Chondrocyte (in vitro differentiated cells): ENCODE measurements around the gene ALOX12B. TPM values are rescaled to one million over a fixed set of nuclear protein-coding genes. Genes with fewer than 3 reads are reported as not detected.
"Not testable (repeated sequence)": the region's sequence is repeated elsewhere in the genome, so short reads cannot be mapped to it uniquely, and the experiment has no call there.

Source experiments
- DNase-seq: peaks from one replicate; pipeline ENCODE4 v3.0.0; 2021; ENCODE audit warnings: mixed read lengths, low spot score
- H3K27ac Mint-ChIP-seq: one replicate; pipeline ENCODE4 v1.8.0; 2021; ENCODE audit warnings: mild to moderate bottlenecking, moderate library complexity, mixed read lengths; ENCODE audit not compliant: unreplicated experiment
- H3K27me3 Mint-ChIP-seq: 2 replicates; pipeline ENCODE4 v1.8.0; 2021; ENCODE audit warnings: low read depth, mixed read lengths
- H3K36me3 Mint-ChIP-seq: 2 replicates; pipeline ENCODE4 v1.8.0; 2021; ENCODE audit warnings: low read depth, mixed read lengths
- H3K4me1 Mint-ChIP-seq: 2 replicates; pipeline ENCODE4 v1.8.0; 2021; ENCODE audit warnings: low read depth, mild to moderate bottlenecking, mixed read lengths
- H3K4me3 Mint-ChIP-seq: one replicate; pipeline ENCODE4 v1.8.0; 2021; ENCODE audit warnings: mild to moderate bottlenecking, moderate library complexity, mixed read lengths; ENCODE audit not compliant: unreplicated experiment
- H3K9me3 Mint-ChIP-seq: 2 replicates; pipeline ENCODE4 v1.8.0; 2021; ENCODE audit warnings: low read depth, mixed read lengths
- CTCF ChIP-seq: fragments of 200-600 bp; sonication (generic); IDR thresholded peaks from 2 replicates; pipeline ENCODE4 v1.5.0; 2021; ENCODE audit warnings: antibody characterized with exemption, mild to moderate bottlenecking, moderate library complexity
- total RNA-seq: library from RNA; stranded (reverse); gene quantifications from 3 replicates; pipeline ENCODE4 v1.2.1, GENCODE V29; 2021

Gene ALOX12B
- total RNA-seq, 1 donor from 2014 or later = 0.17 TPM

DNA sequence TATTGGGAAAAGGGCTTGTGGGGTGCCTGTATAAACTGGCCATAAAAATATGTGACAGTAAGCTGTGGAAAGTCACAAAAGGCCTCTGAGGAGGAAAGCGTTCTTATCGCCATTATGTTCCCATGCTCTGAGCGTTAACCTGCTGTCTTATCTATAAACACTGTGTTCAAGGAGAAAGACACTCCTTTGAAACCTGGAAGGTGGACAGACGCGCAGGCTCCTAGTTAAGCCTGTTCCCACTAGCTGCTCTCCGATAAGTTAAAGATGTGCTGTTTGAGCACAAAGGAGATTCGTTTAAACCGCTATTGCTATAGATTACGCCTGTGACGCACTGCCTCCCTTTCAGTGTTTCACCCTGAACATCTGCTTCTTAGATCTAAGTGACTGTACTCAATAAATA, 5.2 kb downstream of the ALOX12B start:
- H3K4me3 Mint-ChIP-seq = no peak overlapping the region
- H3K9me3 Mint-ChIP-seq = no peaks in the 10 kb centered on the region
- H3K36me3 Mint-ChIP-seq = no peaks in the 10 kb centered on the region
- H3K27ac Mint-ChIP-seq = no peak overlapping the region
- peaks cover 7% of the 10 kb centered on the region for H3K4me1 Mint-ChIP-seq
- DNase-seq = no peak
- no peak for TF ChIP-seq CTCF
- peaks cover 39% of the 10 kb centered on the region for H3K27me3 Mint-ChIP-seq

GRCh38 chr17:8081876-8082275, 5.6 kb downstream of the ALOX12B start:
- Mint-ChIP-seq H3K4me1 (peaks cover 7% of the 10 kb centered on the region), H3K36me3 (no peaks in the 10 kb centered on the region), H3K27ac (no peak overlapping the region), H3K9me3 (no peaks in the 10 kb centered on the region), H3K27me3 (peaks cover 37% of the 10 kb centered on the region), H3K4me3 (no peak overlapping the region)
- no peak for DNase-seq
- TF ChIP-seq CTCF = no peak

- Mint-ChIP-seq H3K4me1 (peaks cover 7% of the 10 kb centered on the region), H3K4me3 (no peak overlapping the region), H3K27ac (no peak overlapping the region), H3K9me3 (no peaks in the 10 kb centered on the region), H3K36me3 (no peaks in the 10 kb centered on the region), H3K27me3 (peaks cover 38% of the 10 kb centered on the region)
- no peak for TF ChIP-seq CTCF
- no peak for DNase-seq
Measured at GRCh38 chr17:8080799-8081219, 6.7 kb downstream of the ALOX12B start.

DNA sequence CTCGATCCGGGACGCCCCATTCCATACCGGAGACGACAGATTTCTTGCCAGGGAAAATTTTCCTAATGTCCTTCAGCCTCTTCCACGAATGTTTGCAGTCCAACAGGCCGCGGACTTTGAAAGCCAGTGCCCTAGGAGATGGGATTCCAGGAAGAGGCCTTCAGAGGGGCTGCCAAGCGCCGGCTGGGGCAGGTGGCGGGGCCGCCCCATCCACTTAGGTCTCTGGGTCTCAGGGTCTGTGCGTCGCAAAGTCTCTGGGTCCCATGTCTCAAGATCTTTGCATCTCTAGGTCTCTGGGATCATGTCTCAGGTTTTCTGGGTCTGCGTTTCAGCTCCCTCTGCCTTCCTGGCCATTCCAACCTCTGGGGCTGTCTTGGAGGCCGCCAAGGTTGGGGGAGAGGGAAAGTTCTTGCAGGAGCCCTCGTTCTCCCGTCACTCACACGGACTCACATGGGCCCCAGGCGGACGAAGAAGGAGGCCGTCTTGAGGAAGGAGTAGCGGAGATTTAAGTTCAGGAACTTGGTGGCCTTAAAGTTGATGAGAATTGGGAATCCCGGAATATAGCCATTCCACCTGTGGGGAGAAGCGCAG, 7.2 kb downstream of the ALOX12B start:
- TF ChIP-seq CTCF = peak; percentile 66
- Mint-ChIP-seq H3K27ac (no peak overlapping the region), H3K4me3 (peak overlapping the region; percentile 75), H3K27me3 (peaks cover 35% of the 10 kb centered on the region), H3K9me3 (no peaks in the 10 kb centered on the region), H3K4me1 (peaks cover 7% of the 10 kb centered on the region), H3K36me3 (no peaks in the 10 kb centered on the region)
- DNase-seq = no peak

GRCh38 chr17:8079291-8080207, 8.0 kb downstream of the ALOX12B start:
- Mint-ChIP-seq H3K9me3 (no peaks in the 10 kb centered on the region), H3K27me3 (peaks cover 36% of the 10 kb centered on the region), H3K4me1 (peaks cover 8% of the 10 kb centered on the region), H3K4me3 (peak overlapping the region; percentile 75), H3K36me3 (no peaks in the 10 kb centered on the region), H3K27ac (no peak overlapping the region)
- peak; percentile 93 for TF ChIP-seq CTCF
- no peak for DNase-seq

DNA sequence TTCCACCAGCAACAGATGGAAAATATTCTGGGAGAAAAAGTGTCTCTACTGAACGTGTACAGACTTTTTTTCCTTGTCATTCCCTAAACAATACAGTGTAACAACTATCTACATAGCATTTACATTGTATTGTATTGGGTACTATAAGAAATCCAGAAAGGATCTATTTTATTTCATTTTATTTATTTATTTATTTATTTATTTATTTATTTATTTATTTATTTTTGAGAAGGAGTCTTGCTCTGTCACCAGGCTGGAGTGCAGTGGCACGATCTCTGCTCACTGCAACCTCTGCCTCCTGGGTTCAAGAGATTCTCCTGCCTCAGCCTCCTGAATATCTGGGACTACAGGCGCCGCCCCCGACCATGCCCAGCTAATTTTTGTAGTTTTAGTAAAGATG, 9.6 kb downstream of the ALOX12B start:
- not testable (repeated sequence) for H3K36me3 Mint-ChIP-seq, DNase-seq, H3K27ac Mint-ChIP-seq, H3K9me3 Mint-ChIP-seq, H3K4me3 Mint-ChIP-seq
- peaks cover 23% of the 10 kb centered on the region for H3K4me1 Mint-ChIP-seq
- peaks cover 44% of the 10 kb centered on the region for H3K27me3 Mint-ChIP-seq
